B cell (primary cell): ENCODE measurements around the gene ITGB7. TPM values are rescaled to one million over a fixed set of nuclear protein-coding genes. Genes with fewer than 3 reads are reported as not detected.
"Not testable (repeated sequence)": the region's sequence is repeated elsewhere in the genome, so short reads cannot be mapped to it uniquely, and the experiment has no call there.

Source experiments
- ATAC-seq: fragments of 200-7000 bp; cut with Tn5 transposase; one replicate; pipeline ENCODE4 v1.10.0; 2021; ENCODE audit warnings: low read depth, mild to moderate bottlenecking, moderate number of reproducible peaks, moderate library complexity
- CTCF ChIA-PET: fragments of 350-600 bp; sonication (Branson Sonifier 250); formaldehyde crosslinking; loops from one replicate; lab custom pipeline; 2021; ENCODE audit warnings: antibody characterized with exemption, inconsistent platforms; lab: Charles Lee
- POLR2A ChIA-PET: fragments of 350-600 bp; sonication (Branson Sonifier 250); formaldehyde crosslinking; loops from one replicate; lab custom pipeline; 2021; ENCODE audit warnings: antibody characterized with exemption; lab: Charles Lee
- DNase-seq: peaks from one replicate; pipeline ENCODE4 v3.0.0; 2013
- H2AFZ ChIP-seq: 2 replicates; pipeline ENCODE4 v1.6.1; 2012; ENCODE audit warnings: mild to moderate bottlenecking, low read depth, low read length; ENCODE audit not compliant: insufficient read depth, poor library complexity, severe bottlenecking
- H3K27ac ChIP-seq, 2 donors: 1 replicate in 1 of 2; 2 replicates in 1 of 2; pipeline ENCODE4 v1.5.1; 2012 to 2013; ENCODE audit warnings: low read length in 2 of 2, mild to moderate bottlenecking in 2 of 2, moderate library complexity in 1 of 2
- H3K27me3 ChIP-seq, 4 experiments: fragments of 200-600 bp in 1 of 4; sonication (generic) in 1 of 4; replicated peaks in 1 of 4; 1 replicate in 2 of 4; 2 replicates in 2 of 4; pipeline versions ENCODE4 v1.6.1 to v1.7.0; 2013 to 2016; ENCODE audit warnings: low read length in 3 of 4, mild to moderate bottlenecking in 2 of 4, mixed read lengths in 1 of 4, moderate library complexity in 1 of 4; ENCODE audit not compliant: insufficient read depth in 4 of 4, control insufficient read depth in 3 of 4; ENCODE audit errors: control extremely low read depth in 1 of 4
- H3K36me3 ChIP-seq, 2 experiments: replicated peaks in 1 of 2; 1 replicate in 1 of 2; 2 replicates in 1 of 2; pipeline versions ENCODE4 v1.6.1 to v1.7.1; 2013; ENCODE audit warnings: low read length in 1 of 2; ENCODE audit not compliant: insufficient read depth in 2 of 2, control insufficient read depth in 1 of 2; ENCODE audit errors: control extremely low read depth in 1 of 2, extremely low read depth in 1 of 2
- H3K4me1 ChIP-seq, 2 donors: fragments of 200-600 bp in 1 of 2; sonication (generic) in 1 of 2; 1 replicate in 1 of 2; 2 replicates in 1 of 2; pipeline versions ENCODE4 v1.5.1 to v1.6.1; 2013 to 2017; ENCODE audit warnings: low read length in 2 of 2; ENCODE audit not compliant: control insufficient read depth in 2 of 2, insufficient read depth in 2 of 2
- H3K4me2 ChIP-seq: replicated peaks from 2 replicates; pipeline ENCODE3; 2012; ENCODE audit warnings: mild to moderate bottlenecking, low read depth, low read length; ENCODE audit not compliant: poor library complexity, severe bottlenecking
- H3K4me3 ChIP-seq, 5 experiments: fragments of 200-600 bp in 1 of 5; sonication (generic) in 1 of 5; 1 replicate in 3 of 5; 2 replicates in 2 of 5; pipeline versions ENCODE4 v1.5.1 to v1.7.0; 2011 to 2016; ENCODE audit warnings: low read length in 4 of 5, mild to moderate bottlenecking in 4 of 5, low read depth in 2 of 5, control low read depth in 1 of 5, moderate library complexity in 1 of 5; ENCODE audit not compliant: insufficient read depth in 1 of 5; ENCODE audit errors: control extremely low read depth in 1 of 5, extremely low read depth in 1 of 5
- H3K79me2 ChIP-seq: fragments of 200-600 bp; sonication (generic); one replicate; pipeline ENCODE4 v1.6.0; 2016; ENCODE audit warnings: low read length; ENCODE audit not compliant: control insufficient read depth, insufficient read depth
- H3K9ac ChIP-seq: fragments of 200-600 bp; sonication (generic); 2 replicates; pipeline ENCODE4 v1.6.1; 2017; ENCODE audit warnings: mild to moderate bottlenecking, low read length, moderate library complexity
- H3K9me3 ChIP-seq, 3 donors: one replicate each; pipeline versions ENCODE4 v1.6.1 to v1.7.1; 2013; ENCODE audit warnings: low read length in 2 of 3; ENCODE audit not compliant: control insufficient read depth in 2 of 3, insufficient read depth in 1 of 3; ENCODE audit errors: control extremely low read depth in 1 of 3
- H4K20me1 ChIP-seq: 2 replicates; pipeline ENCODE4 v1.6.0; 2012; ENCODE audit warnings: mild to moderate bottlenecking, low read length; ENCODE audit not compliant: insufficient read depth, control insufficient read depth, poor library complexity, severe bottlenecking
- H3K27ac Mint-ChIP-seq: one replicate; pipeline ENCODE4 v1.8.0; 2021; ENCODE audit warnings: mixed read lengths
- H3K27me3 Mint-ChIP-seq: one replicate; pipeline ENCODE4 v1.8.0; 2021; ENCODE audit warnings: mixed read lengths
- H3K4me1 Mint-ChIP-seq: one replicate; pipeline ENCODE4 v1.8.0; 2021; ENCODE audit warnings: mixed read lengths
- H3K4me3 Mint-ChIP-seq: one replicate; pipeline ENCODE4 v1.8.0; 2021; ENCODE audit warnings: mixed read lengths
- H3K9me3 Mint-ChIP-seq: one replicate; pipeline ENCODE4 v1.8.0; 2022; ENCODE audit warnings: mixed read lengths; ENCODE audit not compliant: insufficient read depth
- EZH2 ChIP-seq: IDR thresholded peaks from 2 replicates; pipeline ENCODE4 v1.6.1; 2012; ENCODE audit warnings: borderline replicate concordance, low read depth, mild to moderate bottlenecking, moderate library complexity, low read length; ENCODE audit not compliant: insufficient read depth, poor library complexity, severe bottlenecking
- WGBS: methylation state at CpG from one replicate; pipeline ENCODE4 v1.1.5; 2013; ENCODE audit warnings: missing lambda C conversion rate; ENCODE audit not compliant: insufficient coverage; 5-methylcytosine and 5-hydroxymethylcytosine counted together
- intact Hi-C: fragments of 100-400 bp; cut with micrococcal nuclease; formaldehyde crosslinking; loops from one replicate; pipeline ENCODE4 v1.10.0; 2022
- polyA plus RNA-seq: library from polyadenylated mRNA; depleted of rRNA; stranded (reverse); fragments of >200 nt; gene quantifications from 2 replicates; pipeline ENCODE4 v1.2.3, GENCODE V29; 2012
- total RNA-seq, 2 donors: library from RNA; stranded (reverse); fragments of 120-200 nt in 1 of 2; gene quantifications; 1 replicate in 1 of 2; 2 replicates in 1 of 2; pipeline versions ENCODE4 v1.2.3 to v1.2.4, GENCODE V29; 2013 to 2022
- TF ChIP-seq, protein P1 (sequence below): fragments of 200-600 bp; IDR thresholded peaks from one replicate; pipeline ENCODE4 v1.8.0; 2022; ENCODE audit warnings: antibody characterized with exemption, mild to moderate bottlenecking

The ITGB7 gene
- total and polyA plus RNA-seq, 2 donors (not counting 1 experiment from before 2014, with no cell fraction given), result 199 to 265 TPM

DNA sequence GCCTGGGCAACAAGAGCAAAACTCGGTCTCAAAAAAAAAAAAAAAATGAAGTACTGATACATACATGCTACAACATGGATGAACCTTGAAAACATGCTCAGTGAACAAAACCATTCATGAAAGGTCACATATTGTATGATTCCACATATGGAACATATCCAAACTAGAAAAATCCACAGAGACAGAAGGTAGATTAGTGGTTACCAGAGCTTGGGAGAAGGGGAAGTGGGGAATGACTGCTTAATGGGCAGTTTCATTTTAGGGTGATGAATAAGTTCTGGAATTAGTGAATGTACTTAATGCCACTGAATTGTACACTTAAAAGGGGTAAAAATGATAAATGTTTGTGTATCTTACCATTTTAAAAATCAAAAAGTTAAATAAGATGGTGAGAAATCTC is 2.7 kb downstream of the ITGB7 start:
- peak overlapping the region; percentile 58 for H3K4me3 Mint-ChIP-seq
- H3K4me3 ChIP-seq, result no peak overlapping the region
- H3K9ac ChIP-seq, result no peak overlapping the region
- H3K4me2 ChIP-seq, result peak overlapping the region; percentile 91
- H3K36me3 ChIP-seq, result peaks cover 4 to 16% of the 10 kb centered on the region in 2 experiments
- peaks cover 83% of the 10 kb centered on the region for H3K79me2 ChIP-seq
- WGBS, result no CpG with 5 or more reads among the region's 1 CpG
- no peaks in the 10 kb centered on the region for H3K27me3 ChIP-seq
- DNase-seq, result no peak
- POLR2A ChIA-PET, result interaction anchor here (0.6 to 1.4 kb wide), 4 partner anchors 16 to 176 kb away, joined by 3 to 9 read pairs (median 3); partner anchors contain the start of gene SP1
- no peak overlapping the region for H2AFZ ChIP-seq
- peaks cover 78% of the 10 kb centered on the region for H3K4me1 Mint-ChIP-seq
- CTCF ChIA-PET, result interaction anchor here (0.7 to 15.7 kb wide), 4 partner anchors 8 to 117 kb away, joined by 3 to 201 read pairs (median 6); partner anchors contain the start of gene ITGB7
- no peaks in the 10 kb centered on the region for H3K27me3 Mint-ChIP-seq
- intact Hi-C loops, result no loop called here
- H3K27ac ChIP-seq, result peak overlapping the region in 1 of 2 donors; percentile 91
- peak overlapping the region; percentile 32 for H3K27ac Mint-ChIP-seq
- peaks cover 37% of the 10 kb centered on the region for H4K20me1 ChIP-seq
- ATAC-seq, result no peak
- no peaks in the 10 kb centered on the region for H3K9me3 ChIP-seq
- peaks cover 95 to 99% of the 10 kb centered on the region in 2 donors for H3K4me1 ChIP-seq
- no peak for TF ChIP-seq EZH2
- TF ChIP-seq, protein P1, sequence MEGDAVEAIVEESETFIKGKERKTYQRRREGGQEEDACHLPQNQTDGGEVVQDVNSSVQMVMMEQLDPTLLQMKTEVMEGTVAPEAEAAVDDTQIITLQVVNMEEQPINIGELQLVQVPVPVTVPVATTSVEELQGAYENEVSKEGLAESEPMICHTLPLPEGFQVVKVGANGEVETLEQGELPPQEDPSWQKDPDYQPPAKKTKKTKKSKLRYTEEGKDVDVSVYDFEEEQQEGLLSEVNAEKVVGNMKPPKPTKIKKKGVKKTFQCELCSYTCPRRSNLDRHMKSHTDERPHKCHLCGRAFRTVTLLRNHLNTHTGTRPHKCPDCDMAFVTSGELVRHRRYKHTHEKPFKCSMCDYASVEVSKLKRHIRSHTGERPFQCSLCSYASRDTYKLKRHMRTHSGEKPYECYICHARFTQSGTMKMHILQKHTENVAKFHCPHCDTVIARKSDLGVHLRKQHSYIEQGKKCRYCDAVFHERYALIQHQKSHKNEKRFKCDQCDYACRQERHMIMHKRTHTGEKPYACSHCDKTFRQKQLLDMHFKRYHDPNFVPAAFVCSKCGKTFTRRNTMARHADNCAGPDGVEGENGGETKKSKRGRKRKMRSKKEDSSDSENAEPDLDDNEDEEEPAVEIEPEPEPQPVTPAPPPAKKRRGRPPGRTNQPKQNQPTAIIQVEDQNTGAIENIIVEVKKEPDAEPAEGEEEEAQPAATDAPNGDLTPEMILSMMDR, result no peak
- no peaks in the 10 kb centered on the region for H3K9me3 Mint-ChIP-seq

DNA sequence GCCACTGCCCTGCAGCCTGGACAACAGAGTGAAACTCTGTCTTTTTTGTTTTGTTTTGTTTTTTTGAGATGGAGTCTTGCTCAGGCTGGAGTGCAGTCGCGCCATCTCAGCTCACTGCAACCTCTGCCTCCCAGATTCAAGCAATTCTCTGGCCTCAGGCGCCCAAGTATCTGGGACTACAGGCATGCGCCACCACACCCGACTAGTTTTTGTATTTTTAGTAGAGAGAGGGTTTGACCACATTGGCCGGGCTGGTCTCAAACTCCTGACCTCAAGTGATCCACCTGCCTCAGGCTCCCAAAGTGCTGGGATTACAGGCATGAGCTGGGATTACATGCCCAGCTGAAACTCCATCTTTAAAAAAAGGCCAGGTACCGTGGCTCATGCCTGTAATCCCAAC is 4.7 kb downstream of the ITGB7 start:
- Histone ChIP-seq H3K4me1 (peaks cover 94 to 99% of the 10 kb centered on the region in 2 donors), H3K79me2 (peaks cover 73% of the 10 kb centered on the region), H3K4me2 (peak overlapping the region; percentile 29), H3K27ac (peak overlapping the region in 1 of 2 donors; percentile 58), H3K36me3 (peaks cover 4 to 28% of the 10 kb centered on the region in 2 experiments), H4K20me1 (peaks cover 53% of the 10 kb centered on the region)
- intact Hi-C loops, H3K27me3 ChIP-seq, H3K9me3 Mint-ChIP-seq, H3K4me3 Mint-ChIP-seq, H3K27me3 Mint-ChIP-seq, ATAC-seq, DNase-seq, POLR2A ChIA-PET, H3K9me3 ChIP-seq, H3K9ac ChIP-seq, H2AFZ ChIP-seq, H3K4me3 ChIP-seq: not testable (repeated sequence)
- CTCF ChIA-PET, result interaction anchor here (1.0 to 15.7 kb wide), 5 partner anchors 10 to 150 kb away, joined by 3 to 201 read pairs (median 4); partner anchors contain the start of gene ITGB7
- Mint-ChIP-seq H3K27ac (peak overlapping the region; percentile 15), H3K4me1 (peaks cover 77% of the 10 kb centered on the region)
- 53% methylated on average over 2 of the region's 7 CpGs for WGBS
